ENCODE results near the gene AOPEP.
"Not testable (repeated sequence)": the region's sequence is repeated elsewhere in the genome, so short reads cannot be mapped to it uniquely, and the experiment has no call there.

Gene AOPEP

DNA sequence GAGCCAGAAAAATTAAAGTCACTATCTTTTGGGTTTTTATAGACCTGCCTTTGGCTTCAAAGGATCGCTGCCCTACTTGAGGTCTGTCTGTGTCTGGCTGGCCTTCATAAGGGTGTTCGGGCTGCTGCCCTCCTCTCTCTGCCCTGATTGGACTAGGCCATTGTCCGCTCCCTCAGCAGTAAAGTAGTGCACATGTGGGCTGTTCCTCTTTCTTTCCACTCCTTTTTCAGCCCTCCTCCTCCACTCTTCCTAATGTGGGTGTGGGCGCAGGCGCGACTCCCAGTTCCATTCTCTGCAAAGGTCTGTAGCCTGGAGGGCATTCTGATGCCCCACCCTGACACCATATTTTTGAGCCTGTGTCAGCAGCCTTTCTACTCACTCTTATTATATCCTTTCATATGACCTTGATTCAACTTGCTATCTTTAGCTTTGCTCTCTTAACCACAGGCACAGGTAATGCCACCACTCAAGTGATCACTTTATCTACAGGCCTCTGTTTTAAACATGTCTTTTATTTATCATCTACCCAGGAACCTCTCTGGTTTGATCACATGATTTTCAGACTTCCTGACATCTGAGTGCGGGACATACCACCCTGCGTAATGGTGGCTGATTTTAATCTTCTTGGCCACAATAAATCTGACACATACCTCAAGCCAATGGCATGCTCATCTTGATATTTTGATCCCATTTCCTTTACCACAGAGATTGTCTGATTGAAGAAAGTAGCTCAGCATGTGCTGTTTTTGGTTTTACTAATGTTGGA, 144.5 kb downstream of the AOPEP start:
- DNase-seq (ENCODE audit: low spot score): no peak

DNA sequence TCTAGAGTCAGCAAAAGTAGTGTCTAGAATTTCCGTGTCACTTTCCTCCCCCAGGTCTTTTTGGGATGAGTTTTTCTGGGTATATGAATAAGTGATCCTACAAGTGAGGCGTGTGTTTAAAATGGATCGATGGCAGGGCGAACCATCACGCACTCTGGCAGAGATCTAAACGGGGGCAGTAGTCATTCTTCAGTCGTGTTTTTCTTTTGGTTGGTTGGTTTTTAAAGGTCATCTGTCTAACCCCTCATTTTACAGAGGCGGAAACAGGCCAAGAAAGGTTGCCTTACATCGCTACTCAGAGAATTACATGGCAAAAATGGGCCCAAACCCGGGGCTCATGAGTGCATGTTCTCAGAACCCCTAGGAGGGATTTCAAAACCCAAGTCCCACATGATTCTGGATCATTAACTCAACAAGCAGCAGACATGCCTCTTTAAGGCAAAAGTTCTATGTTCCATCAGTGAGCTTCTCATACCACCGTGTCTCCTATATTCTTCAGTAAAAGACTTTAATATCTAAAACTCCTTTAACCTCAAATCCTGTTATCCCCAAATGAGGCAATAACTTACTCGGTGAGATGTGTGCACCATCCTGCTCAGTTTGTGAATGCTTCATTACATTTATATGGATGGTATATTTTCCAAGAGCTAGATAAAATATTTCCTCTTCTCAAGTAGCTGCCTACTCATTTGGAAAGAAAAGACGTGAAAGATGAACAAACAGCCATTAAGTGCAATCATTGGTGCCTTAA, 145.8 kb downstream of the AOPEP start:
- no peak for DNase-seq (ENCODE audit: low spot score)

GRCh38 chr9:94872891-94873511, 146.5 kb downstream of the AOPEP start:
- DNase-seq (ENCODE audit: low spot score): no peak

DNA sequence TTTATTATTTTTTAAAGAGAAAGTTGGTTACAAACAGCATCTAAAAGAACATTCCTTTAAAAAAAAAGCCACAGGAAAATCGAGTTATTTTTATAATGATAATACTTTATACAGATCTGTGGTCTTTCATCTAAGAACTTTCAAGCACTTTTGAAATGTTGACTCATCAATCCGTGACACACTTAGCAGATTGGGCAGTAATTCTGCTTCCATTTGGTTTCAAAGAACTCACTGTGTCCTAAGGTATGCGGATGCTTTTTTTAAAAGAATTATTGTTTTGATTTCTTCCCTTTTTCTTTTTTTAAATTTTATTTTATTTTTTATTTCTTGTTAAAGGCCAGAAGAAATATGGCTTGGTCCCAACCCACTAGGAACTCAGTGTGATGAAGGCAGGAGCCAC, 147.8 kb downstream of the AOPEP start:
- DNase-seq (ENCODE audit: low spot score): no peak

DNA sequence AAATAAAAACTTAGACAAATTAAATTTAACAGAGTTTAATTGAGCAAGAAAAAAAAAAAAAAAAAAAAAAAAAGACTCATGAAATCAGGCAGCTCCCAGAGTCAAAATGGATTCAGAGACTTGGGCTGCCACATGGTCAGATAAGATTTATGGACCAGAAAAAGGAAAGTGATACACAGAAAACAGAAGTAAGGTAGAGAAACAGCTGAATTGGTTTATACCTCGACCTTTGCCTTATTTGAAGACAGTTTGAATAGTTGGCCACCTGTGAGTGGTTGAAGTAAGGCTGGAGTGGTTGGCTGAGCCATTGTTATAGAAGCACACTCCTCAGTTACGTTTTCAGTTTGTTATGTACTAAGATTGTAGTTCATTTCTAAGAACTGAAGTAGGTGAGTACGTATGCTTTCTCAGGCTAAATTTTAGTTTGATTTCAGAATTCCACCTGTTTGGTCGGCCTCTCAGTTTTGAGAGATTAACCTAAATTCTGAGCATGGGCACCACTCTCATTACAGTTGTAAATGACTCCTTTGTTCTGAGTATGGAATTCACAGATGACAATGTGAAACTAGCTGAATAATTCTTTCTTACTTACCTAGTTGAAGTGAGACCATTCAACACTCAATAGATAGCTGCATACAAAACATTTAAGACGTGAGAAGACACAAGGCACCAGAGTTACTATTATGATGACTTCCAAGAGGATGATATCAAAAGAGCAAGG, 149.0 kb downstream of the AOPEP start:
- DNase-seq (ENCODE audit: low spot score): no peak

GRCh38 chr9:94878804-94879203, 152.3 kb downstream of the AOPEP start:
- not testable (repeated sequence) for DNase-seq (ENCODE audit: low spot score)

GRCh38 chr9:94879230-94879629, 152.7 kb downstream of the AOPEP start:
- DNase-seq (ENCODE audit: low spot score): no peak

DNA sequence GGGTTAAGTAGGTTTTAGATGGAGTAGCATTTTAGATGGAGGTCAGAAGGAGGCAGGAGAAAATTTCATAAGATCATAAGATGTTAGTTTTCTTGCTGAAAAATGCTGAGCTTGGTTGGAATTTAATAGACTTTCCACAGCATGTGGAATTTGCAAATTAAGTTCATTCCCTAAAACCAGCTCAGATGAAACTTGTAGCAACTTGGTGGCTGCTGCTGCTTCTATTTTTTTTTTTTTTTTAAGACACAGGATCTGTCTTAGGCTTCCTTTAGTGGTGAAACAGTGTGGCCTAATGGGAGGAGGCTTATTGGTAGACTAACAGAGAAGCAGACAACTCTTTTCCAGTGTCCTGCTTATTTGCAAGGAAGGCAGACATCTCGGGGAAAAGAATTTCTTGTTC, 154.5 kb downstream of the AOPEP start:
- DNase-seq (ENCODE audit: low spot score): no peak

DNA sequence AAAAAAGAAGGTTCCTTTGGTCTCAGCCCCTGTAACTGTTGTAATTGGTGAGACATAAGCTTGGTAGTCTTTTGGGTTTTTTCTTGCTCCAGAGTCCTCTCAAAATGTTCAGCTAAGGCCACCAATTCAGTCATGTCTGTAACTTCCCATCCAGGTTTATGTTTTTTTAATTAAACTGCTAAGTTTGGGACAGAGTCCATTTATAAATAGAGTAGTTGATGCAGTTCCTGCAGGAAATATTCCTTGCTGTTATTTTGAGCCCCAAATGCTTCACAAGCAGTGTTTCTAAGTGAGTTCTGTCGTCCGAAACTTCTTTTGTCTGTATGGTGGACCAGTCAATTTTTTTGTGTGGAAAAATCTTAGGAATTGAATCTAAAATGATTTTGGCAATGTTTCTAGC, 155.0 kb downstream of the AOPEP start:
- DNase-seq (ENCODE audit: low spot score): no peak

GRCh38 chr9:94881940-94882339, 155.4 kb downstream of the AOPEP start:
- no peak for DNase-seq (ENCODE audit: low spot score)

DNA sequence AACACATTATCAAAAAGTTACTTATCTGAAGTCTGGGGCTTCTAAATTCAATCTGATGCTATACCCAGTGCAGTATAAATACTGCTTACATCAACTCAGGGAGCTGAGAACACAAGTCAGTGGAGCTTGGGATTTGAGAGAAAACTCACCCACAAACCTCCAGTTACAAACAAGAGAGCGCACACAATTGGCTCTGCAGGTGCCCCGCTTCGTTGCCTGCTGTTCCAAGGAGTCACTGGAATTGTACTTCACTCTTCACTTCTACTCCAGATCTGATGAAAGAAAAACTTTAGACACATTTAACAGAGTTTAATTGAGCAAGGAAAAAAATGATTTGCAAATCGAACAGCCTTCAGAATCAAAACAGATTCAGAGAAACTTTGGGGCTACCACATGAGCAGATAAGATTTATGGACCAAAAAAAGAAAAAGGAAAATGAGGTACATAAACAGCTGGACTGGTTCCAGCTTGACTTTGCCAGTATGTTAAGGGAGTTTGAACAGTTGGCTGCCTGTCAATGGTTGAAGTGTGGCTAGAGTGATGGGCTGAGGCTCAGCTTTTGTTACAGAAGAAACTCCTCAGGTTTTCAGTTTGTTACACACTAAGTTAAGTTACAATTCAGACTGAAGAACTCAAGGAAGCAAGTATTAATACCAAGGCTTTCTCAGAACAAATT, 156.6 kb downstream of the AOPEP start:
- no peak for DNase-seq (ENCODE audit: low spot score)

DNA sequence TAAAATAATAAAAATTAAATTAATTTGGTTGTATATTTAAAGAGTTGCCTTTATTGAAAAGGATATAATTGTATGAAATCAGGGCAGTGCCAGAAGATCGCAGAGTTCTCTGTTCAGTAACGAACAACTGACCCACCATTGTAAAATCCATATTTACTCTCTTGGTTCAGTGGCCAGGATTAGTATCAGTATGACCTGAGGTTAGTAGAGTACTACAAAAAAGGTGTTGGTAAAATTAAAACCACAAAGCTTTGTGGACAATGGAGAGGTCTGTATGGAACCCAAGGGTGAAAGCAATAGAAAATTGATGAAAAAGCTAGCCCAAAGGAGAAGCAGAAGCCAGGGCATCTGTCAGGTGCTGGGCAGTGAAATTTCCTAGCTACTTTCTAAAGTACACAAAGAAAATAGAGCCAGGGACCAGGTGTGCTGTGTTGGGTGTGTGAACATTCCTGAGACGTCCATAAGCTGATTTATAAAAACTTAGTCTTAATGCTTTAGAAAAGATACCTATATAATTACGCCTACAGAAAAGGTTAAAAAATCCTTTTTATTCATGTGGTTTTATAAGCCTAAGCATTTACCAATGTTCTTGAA, 159.5 kb downstream of the AOPEP start:
- no peak for DNase-seq (ENCODE audit: low spot score)

GRCh38 chr9:94887721-94888120, 161.2 kb downstream of the AOPEP start:
- no peak for DNase-seq (ENCODE audit: low spot score)

- no peak for DNase-seq (ENCODE audit: low spot score)
These were observed 162.3 kb downstream of the AOPEP start for GRCh38 chr9:94888775-94889174.

DNA sequence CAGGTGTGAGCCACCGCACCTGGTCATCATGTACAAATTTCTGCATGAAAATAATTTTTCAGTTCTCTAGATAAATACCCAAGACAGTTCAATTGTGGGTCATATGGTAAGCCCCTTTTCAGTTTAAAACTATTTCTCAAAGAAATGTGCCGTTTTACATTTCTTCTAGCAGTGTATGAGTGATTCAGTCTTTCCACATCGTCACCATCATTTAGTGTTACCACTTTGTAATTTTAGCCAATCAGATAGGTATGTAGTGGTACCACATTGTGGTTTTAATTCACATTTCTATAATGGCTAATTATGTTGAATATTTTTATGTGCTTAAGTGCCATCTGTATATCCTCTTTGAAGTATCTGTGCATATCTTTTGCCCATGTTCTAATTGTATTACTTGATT, 163.1 kb downstream of the AOPEP start:
- no peak for DNase-seq (ENCODE audit: low spot score)

DNA sequence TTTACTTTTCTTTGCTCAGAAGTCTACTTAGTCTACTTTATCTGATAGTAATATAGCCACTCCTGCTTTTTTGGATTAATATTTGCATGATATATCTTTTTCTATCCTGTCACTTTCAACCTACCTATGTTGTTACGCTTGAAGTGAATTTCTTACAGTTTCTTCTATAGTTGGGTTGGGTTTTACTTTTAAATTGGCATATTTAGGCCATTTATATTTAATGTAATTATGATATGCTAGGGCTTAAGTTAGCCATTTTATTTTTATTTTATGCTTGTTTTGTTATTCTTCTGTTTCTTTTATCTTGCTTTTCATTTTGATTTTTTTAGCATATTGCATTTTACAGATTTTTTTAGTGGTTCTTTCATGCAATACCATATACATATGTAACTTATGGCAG, 164.7 kb downstream of the AOPEP start:
- no peak for DNase-seq (ENCODE audit: low spot score)

DNA sequence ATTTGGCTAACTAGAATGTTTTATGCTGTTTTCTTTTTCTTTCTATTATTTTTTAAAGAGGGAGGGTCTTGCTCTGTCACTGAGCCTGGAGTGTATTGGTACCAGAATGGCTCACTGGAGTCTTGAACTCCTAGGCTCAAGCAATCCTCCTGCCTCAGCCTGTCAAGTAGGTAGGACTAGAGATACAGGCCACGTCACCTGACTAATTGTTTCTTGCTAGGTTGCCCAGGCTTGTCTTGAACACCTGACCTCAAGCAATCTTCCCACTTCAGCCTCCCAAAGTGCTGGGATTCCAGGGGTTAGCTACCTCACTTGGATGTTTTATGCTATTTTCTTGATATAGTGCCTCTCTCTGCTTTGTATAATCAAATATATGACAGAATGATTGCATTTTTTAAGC, 166.2 kb downstream of the AOPEP start:
- DNase-seq (ENCODE audit: low spot score): no peak

DNA sequence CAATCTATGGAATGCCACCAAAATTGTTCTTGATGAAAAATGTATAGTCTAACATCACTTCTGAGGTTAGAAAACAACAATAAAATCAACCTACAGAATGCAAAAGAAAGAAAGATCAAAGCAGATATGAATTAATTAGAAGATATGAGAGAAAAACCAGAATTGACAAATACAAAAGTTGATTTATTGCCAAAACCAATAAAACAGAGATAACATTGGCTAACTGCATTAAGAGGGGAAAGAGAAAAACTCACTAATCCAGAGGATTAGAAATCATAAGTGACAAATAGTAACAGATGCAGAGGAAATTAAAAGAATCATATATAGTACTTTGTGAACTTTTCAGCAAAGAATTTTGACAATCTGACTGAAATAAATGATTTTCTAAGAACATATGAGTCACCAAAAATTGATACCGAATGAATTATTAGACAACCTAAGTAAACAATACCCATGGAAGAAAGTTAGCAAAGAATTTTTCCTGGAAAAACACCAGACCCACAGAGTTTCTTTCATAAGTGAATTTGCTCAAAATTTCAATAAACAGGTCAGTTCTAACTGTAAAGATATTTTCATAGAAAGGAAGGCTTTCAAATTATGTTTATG, 167.7 kb downstream of the AOPEP start:
- DNase-seq (ENCODE audit: low spot score): no peak

- no peak for DNase-seq (ENCODE audit: low spot score)
These were observed 169.2 kb downstream of the AOPEP start for GRCh38 chr9:94895668-94896067.

- no peak for DNase-seq (ENCODE audit: low spot score)
These were observed 170.0 kb downstream of the AOPEP start for GRCh38 chr9:94896512-94896911.
